IMR-90 (cell line): Measurements from ENCODE around the gene SORBS1. TPM values are rescaled to one million over a fixed set of nuclear protein-coding genes. Genes with fewer than 3 reads are reported as not detected.

Experiments
- ATAC-seq: fragments of 200-7000 bp; cut with Tn5 transposase; 2 replicates; pipeline ENCODE4 v1.9.1; 2020; ENCODE audit warnings: low read depth, mild to moderate bottlenecking, moderate library complexity
- BruUV-seq: library from RNA; stranded (reverse); fragments of 400-500 nt; replicated peaks from 2 replicates; lab custom pipeline; 2021; lab: Mats Ljungman, UMichigan
- CTCF ChIA-PET: fragments of 300-600 bp; formaldehyde crosslinking; extraction: SDS; loops from one replicate; lab custom pipeline; 2021; ENCODE audit warnings: antibody characterized with exemption; lab: Yijun Ruan, JAX
- POLR2A ChIA-PET: fragments of 300-600 bp; sonication (Branson Sonifier 250); formaldehyde crosslinking; loops from one replicate; lab custom pipeline; 2022; ENCODE audit warnings: antibody characterized with exemption; ENCODE audit not compliant: unreplicated experiment; lab: Charles Lee
- DNase-seq: peaks from one replicate; pipeline ENCODE4 v3.0.0; 2013
- H2AFZ ChIP-seq: replicated peaks from 2 replicates; pipeline ENCODE3; 2013; ENCODE audit warnings: low read length, mild to moderate bottlenecking; ENCODE audit not compliant: poor library complexity
- H2AK5ac ChIP-seq: 2 replicates; pipeline ENCODE4 v1.6.1; 2013; ENCODE audit warnings: low read depth, low read length, inconsistent platforms
- H2AK9ac ChIP-seq: replicated peaks from 2 replicates; pipeline ENCODE3; 2013; ENCODE audit warnings: mild to moderate bottlenecking, low read depth, low read length, moderate library complexity; ENCODE audit not compliant: poor library complexity
- H2BK120ac ChIP-seq: 2 replicates; pipeline ENCODE4 v1.6.1; 2013; ENCODE audit warnings: low read depth, low read length, inconsistent platforms
- H2BK15ac ChIP-seq: 3 replicates; pipeline ENCODE4 v1.6.1; 2013; ENCODE audit warnings: low read depth, low read length, inconsistent platforms
- H2BK20ac ChIP-seq: 2 replicates; pipeline ENCODE4 v1.6.1; 2013; ENCODE audit warnings: low read depth, mild to moderate bottlenecking, inconsistent platforms, low read length, moderate library complexity
- H2BK5ac ChIP-seq: 2 replicates; pipeline ENCODE4 v1.6.1; 2013; ENCODE audit warnings: mild to moderate bottlenecking, low read depth, low read length, inconsistent platforms; ENCODE audit not compliant: poor library complexity, severe bottlenecking
- H3K14ac ChIP-seq: replicated peaks from 2 replicates; pipeline ENCODE4 v1.6.1; 2013; ENCODE audit warnings: low read depth, low read length, inconsistent platforms
- H3K18ac ChIP-seq: 2 replicates; pipeline ENCODE4 v1.6.1; 2013; ENCODE audit warnings: low read depth, low read length, control low read depth
- H3K23ac ChIP-seq: 2 replicates; pipeline ENCODE4 v1.6.1; 2013; ENCODE audit warnings: low read depth, low read length, inconsistent platforms
- H3K27ac ChIP-seq: 2 replicates; pipeline ENCODE4 v1.5.1; 2013; ENCODE audit warnings: mild to moderate bottlenecking, control low read depth, low read length; ENCODE audit not compliant: insufficient read depth
- H3K27me3 ChIP-seq: 2 replicates; pipeline ENCODE4 v1.6.1; 2013; ENCODE audit warnings: low read length; ENCODE audit not compliant: control insufficient read depth, insufficient read depth
- H3K36me3 ChIP-seq: 2 replicates; pipeline ENCODE4 v1.6.1; 2013; ENCODE audit warnings: low read length, mixed read lengths; ENCODE audit not compliant: control insufficient read depth, insufficient read depth
- H3K4ac ChIP-seq: 2 replicates; pipeline ENCODE4 v1.6.1; 2013; ENCODE audit warnings: low read depth, low read length, inconsistent platforms
- H3K4me1 ChIP-seq: 2 replicates; pipeline ENCODE4 v1.6.1; 2013; ENCODE audit warnings: low read length, mixed read lengths; ENCODE audit not compliant: control insufficient read depth, insufficient read depth
- H3K4me2 ChIP-seq: 2 replicates; pipeline ENCODE4 v1.6.1; 2013; ENCODE audit warnings: low read depth, mild to moderate bottlenecking, control low read depth, low read length, moderate library complexity
- H3K4me3 ChIP-seq: 2 replicates; pipeline ENCODE4 v1.5.1; 2013; ENCODE audit warnings: low read depth, mild to moderate bottlenecking, control low read depth, low read length, moderate library complexity; ENCODE audit not compliant: insufficient read depth
- H3K56ac ChIP-seq: 2 replicates; pipeline ENCODE4 v1.6.1; 2013; ENCODE audit warnings: low read length, inconsistent platforms; ENCODE audit not compliant: insufficient read depth; ENCODE audit errors: extremely low read depth
- H3K79me1 ChIP-seq, 2 experiments: 2 replicates each; pipeline ENCODE4 v1.6.1; 2013; ENCODE audit warnings: low read length in 2 of 2, inconsistent platforms in 1 of 2, low read depth in 1 of 2
- H3K9ac ChIP-seq: 2 replicates; pipeline ENCODE4 v1.6.1; 2013; ENCODE audit warnings: low read depth, low read length, control low read depth
- H3K9me1 ChIP-seq: 2 replicates; pipeline ENCODE4 v1.6.1; 2013; ENCODE audit warnings: low read length, inconsistent platforms; ENCODE audit not compliant: insufficient read depth
- H3K9me3 ChIP-seq: 2 replicates; pipeline ENCODE4 v1.6.1; 2013; ENCODE audit warnings: low read length; ENCODE audit not compliant: control insufficient read depth, insufficient read depth
- H4K20me1 ChIP-seq: 2 replicates; pipeline ENCODE4 v1.6.1; 2013; ENCODE audit warnings: low read length, inconsistent platforms; ENCODE audit not compliant: insufficient read depth
- H4K5ac ChIP-seq: 2 replicates; pipeline ENCODE4 v1.6.1; 2013; ENCODE audit warnings: mild to moderate bottlenecking, low read depth, low read length, control low read depth
- H4K8ac ChIP-seq, 2 experiments: 2 replicates each; pipeline ENCODE4 v1.6.1; 2013; ENCODE audit warnings: low read depth in 2 of 2, low read length in 2 of 2, control low read depth in 1 of 2, inconsistent platforms in 1 of 2
- H4K91ac ChIP-seq: 2 replicates; pipeline ENCODE4 v1.6.1; 2013; ENCODE audit warnings: low read depth, low read length, inconsistent platforms; ENCODE audit not compliant: insufficient read depth
- BHLHE40 ChIP-seq: fragments of 150-350 bp; IDR thresholded peaks from 2 replicates; pipeline ENCODE4 v1.6.1; 2016; ENCODE audit warnings: mild to moderate bottlenecking, low read depth, low read length
- CEBPB ChIP-seq: IDR thresholded peaks from 2 replicates; pipeline ENCODE4 v1.6.1; 2012; ENCODE audit warnings: low read depth, low read length, improper control_type of control experiment
- CTCF ChIP-seq: conservative IDR thresholded peaks from 2 replicates; pipeline ENCODE4 v1.5.1; 2012; ENCODE audit warnings: mild to moderate bottlenecking, low read depth, low read length, improper control_type of control experiment
- ELK1 ChIP-seq: fragments of 150-350 bp; IDR thresholded peaks from 2 replicates; pipeline ENCODE4 v1.6.1; 2016; ENCODE audit warnings: low read depth, mild to moderate bottlenecking, low read length, moderate library complexity, borderline replicate concordance
- FOS ChIP-seq: fragments of 150-350 bp; IDR thresholded peaks from 2 replicates; pipeline ENCODE4 v1.6.1; 2016; ENCODE audit warnings: low read depth, low read length
- MAFK ChIP-seq: IDR thresholded peaks from 2 replicates; pipeline ENCODE4 v1.6.1; 2012; ENCODE audit warnings: low read depth, low read length, improper control_type of control experiment
- MXI1 ChIP-seq: IDR thresholded peaks from 2 replicates; pipeline ENCODE4 v1.6.1; 2012; ENCODE audit warnings: low read depth, mild to moderate bottlenecking, low read length, moderate library complexity, borderline replicate concordance
- NFE2L2 ChIP-seq: fragments of 150-350 bp; IDR thresholded peaks from 2 replicates; pipeline ENCODE4 v1.6.1; 2016; ENCODE audit warnings: low read depth, mild to moderate bottlenecking, low read length
- POLR2A ChIP-seq: IDR thresholded peaks from 2 replicates; pipeline ENCODE4 v1.6.1; 2012; ENCODE audit warnings: mild to moderate bottlenecking, low read depth, low read length
- RAD21 ChIP-seq: IDR thresholded peaks from 2 replicates; pipeline ENCODE4 v1.6.1; 2012; ENCODE audit warnings: low read length, improper control_type of control experiment
- RCOR1 ChIP-seq: IDR thresholded peaks from 2 replicates; pipeline ENCODE4 v1.6.1; 2012; ENCODE audit warnings: mild to moderate bottlenecking, low read length, improper control_type of control experiment; ENCODE audit not compliant: insufficient replicate concordance
- RFX5 ChIP-seq: IDR thresholded peaks from 2 replicates; pipeline ENCODE4 v1.8.0; 2012; ENCODE audit warnings: low read depth, mild to moderate bottlenecking, low read length, moderate library complexity
- SMC3 ChIP-seq: fragments of 150-350 bp; IDR thresholded peaks from 2 replicates; pipeline ENCODE4 v1.6.1; 2016; ENCODE audit warnings: low read depth, mild to moderate bottlenecking, antibody characterized with exemption, low read length, moderate library complexity
- USF2 ChIP-seq: fragments of 150-350 bp; IDR thresholded peaks from 2 replicates; pipeline ENCODE4 v1.6.1; 2017; ENCODE audit warnings: mild to moderate bottlenecking, antibody characterized with exemption, low read length, low read depth
- WGBS, 2 experiments: methylation state at CpG; one replicate each; pipeline versions ENCODE4 v1.1.5 to v1.1.7; 2013; ENCODE audit warnings: missing lambda C conversion rate in 2 of 2; ENCODE audit not compliant: insufficient read length in 1 of 2; ENCODE audit errors: extremely low coverage in 2 of 2; 5-methylcytosine and 5-hydroxymethylcytosine counted together
- dilution Hi-C: fragments of 300-500 bp; cut with HindIII; formaldehyde crosslinking; loops from one replicate; pipeline ENCODE4 v1.14.3; 2018; ENCODE audit warnings: low sequenced_read_pairs; ENCODE audit not compliant: unreplicated experiment
- in situ Hi-C: fragments of 300-500 bp; cut with MboI; formaldehyde crosslinking; loops from 3 replicates; pipeline ENCODE4 v1.14.3; 2019; ENCODE audit warnings: low sequenced_read_pairs, inconsistent platforms, mixed read lengths
- intact Hi-C: fragments of 100-400 bp; cut with micrococcal nuclease; formaldehyde crosslinking; loops from 2 replicates; pipeline ENCODE4 v1.10.0; 2022
- polyA plus RNA-seq, 3 experiments: library from polyadenylated mRNA; depleted of rRNA; stranded (reverse); fragments of >200 nt; gene quantifications; 2 replicates each; pipeline ENCODE4 v1.2.3, GENCODE V29; 2012; ENCODE audit warnings: low replicate concordance in 1 of 3
- total RNA-seq: library from RNA; depleted of rRNA; stranded (reverse); fragments of >200 nt; gene quantifications from 2 replicates; pipeline ENCODE4 v1.2.3, GENCODE V29; 2012

SORBS1 gene
- total and polyA plus RNA-seq, 2 of the 4 experiments (the other 2 are of a cell fraction) = 0.18 to 0.32 TPM

GRCh38 chr10:95543459-95543858 lies 17.7 kb downstream of the SORBS1 start:
- Histone ChIP-seq H2AK5ac (no peak overlapping the region), H2AFZ (no peak overlapping the region), H3K27ac (no peak overlapping the region), H2AK9ac (no peak overlapping the region), H3K9me3 (no peaks in the 10 kb centered on the region), H4K91ac (no peak overlapping the region), H3K23ac (no peak overlapping the region), H2BK120ac (no peak overlapping the region), H3K4ac (no peak overlapping the region), H4K5ac (no peak overlapping the region), H3K56ac (no peak overlapping the region), H2BK5ac (no peak overlapping the region), H3K4me1 (no peaks in the 10 kb centered on the region), H3K9ac (no peak overlapping the region), H3K27me3 (no peaks in the 10 kb centered on the region; the same call in 1 of the 2 replicates), H2BK20ac (no peak overlapping the region), H3K9me1 (no peaks in the 10 kb centered on the region), H3K36me3 (no peaks in the 10 kb centered on the region), H2BK15ac (no peak overlapping the region), H4K20me1 (no peaks in the 10 kb centered on the region), H3K18ac (no peak overlapping the region), H4K8ac (no peak overlapping the region), H3K79me1 (no peaks in the 10 kb centered on the region), H3K4me2 (no peak overlapping the region), H3K14ac (no peak overlapping the region), H3K4me3 (no peak overlapping the region)
- intact Hi-C loops = no loop called here
- in situ Hi-C loops = no loop called here
- TF ChIP-seq RAD21 (no peak), RFX5 (no peak), BHLHE40 (no peak), RCOR1 (no peak), NFE2L2 (no peak), POLR2A (no peak), SMC3 (no peak), MAFK (no peak), FOS (no peak), ELK1 (no peak), CTCF (no peak), USF2 (no peak), CEBPB (no peak), MXI1 (no peak)
- no CpG with 5 or more reads among the region's 4 CpGs for WGBS, 2 experiments
- ChIA-PET CTCF (no interaction called here), POLR2A (no interaction called here)
- DNase-seq = no peak
- no peak for ATAC-seq
- BruUV-seq = no TSS peak
- dilution Hi-C loops = no loop called here
